Activated CD4-positive, CD25-positive, alpha-beta regulatory T cell treated with anti-CD3 and anti-CD28 coated beads, Interleukin-2, amount 50 U/mL, for 72 hours (primary cell): ENCODE results near the gene MYL12B.
"Not testable (repeated sequence)": the region's sequence is repeated elsewhere in the genome, so short reads cannot be mapped to it uniquely, and the experiment has no call there.

Experiments
- DNase-seq: peaks from one replicate; pipeline ENCODE4 v3.0.0; 2021

MYL12B gene

DNA sequence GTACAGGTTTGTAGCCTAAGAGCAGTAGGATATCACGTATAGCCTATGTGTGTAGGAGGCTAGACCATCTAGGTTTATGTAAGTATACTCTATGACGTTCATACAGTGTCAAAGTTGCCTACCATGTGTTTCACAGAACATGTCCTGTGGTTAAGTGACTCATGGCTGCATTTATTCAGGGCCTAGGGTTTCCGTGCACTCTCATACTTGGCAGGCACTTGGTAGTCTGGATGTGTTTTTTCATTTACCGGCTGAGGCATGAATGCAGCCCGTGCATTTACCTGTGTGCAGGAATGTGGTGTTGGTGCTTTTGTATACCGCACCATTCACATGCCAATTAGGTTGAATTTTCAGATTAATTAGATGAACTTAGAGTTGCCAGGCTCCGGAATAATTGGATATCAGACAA, 43.4 kb downstream of the MYL12B start:
- no peak for DNase-seq

DNA sequence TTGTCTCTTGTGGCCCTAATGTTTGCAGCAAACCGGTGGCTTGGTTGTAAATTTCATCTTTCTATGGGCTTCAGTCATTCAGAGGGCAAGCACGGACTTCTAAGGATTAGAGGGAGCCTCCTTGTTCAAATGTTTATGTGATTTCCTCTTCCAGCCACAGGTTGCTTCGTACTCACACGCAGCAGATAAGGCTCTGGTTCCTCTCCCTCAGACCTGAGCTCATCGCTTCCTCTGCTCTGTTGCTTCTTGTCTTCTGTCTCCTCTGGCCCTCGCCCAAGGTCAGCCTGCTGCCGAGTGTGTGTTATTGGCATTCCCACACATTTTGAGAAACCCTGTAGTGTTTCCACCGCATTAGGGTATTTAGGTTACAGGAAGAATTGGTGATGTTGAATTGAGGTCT, 44.0 kb downstream of the MYL12B start:
- no peak for DNase-seq

DNA sequence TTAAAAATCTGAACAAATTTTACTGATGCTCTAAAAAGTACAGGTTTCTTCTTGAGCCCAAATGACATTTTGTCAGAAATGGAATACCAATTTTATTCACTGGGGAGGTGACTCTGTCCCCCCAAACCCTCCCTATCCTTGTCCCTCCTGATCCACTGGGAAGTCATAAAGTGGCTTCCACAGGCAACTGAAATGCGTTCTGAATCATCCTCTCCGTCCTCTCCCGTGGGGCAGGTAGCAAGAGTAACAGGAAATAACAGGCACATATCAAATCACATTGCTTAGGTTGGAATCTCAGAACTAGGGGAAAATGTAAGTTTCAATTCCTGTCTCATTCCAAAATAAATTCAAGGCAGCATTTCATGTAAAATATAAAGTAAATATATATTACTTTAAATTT, 44.5 kb downstream of the MYL12B start:
- DNase-seq = no peak

DNA sequence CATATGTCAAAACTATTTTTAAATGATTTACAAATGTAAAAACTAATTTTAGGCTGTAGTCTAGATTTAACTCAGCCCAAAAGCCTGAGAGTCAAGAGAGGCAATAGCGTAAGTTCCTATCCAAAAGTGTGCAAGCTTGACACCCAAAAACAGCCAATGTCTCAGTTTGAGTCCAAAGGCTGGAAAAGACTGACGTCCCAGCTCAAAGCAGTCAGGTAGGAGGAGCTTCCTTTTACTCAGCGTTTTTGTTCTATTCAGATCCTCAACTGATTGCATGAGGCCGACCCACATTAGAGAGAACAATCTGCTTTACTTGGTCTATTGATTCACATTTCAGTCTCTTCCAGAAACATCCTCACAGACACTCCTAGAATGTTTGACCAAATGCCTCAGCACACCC, 51.8 kb downstream of the MYL12B start:
- no peak for DNase-seq

DNA sequence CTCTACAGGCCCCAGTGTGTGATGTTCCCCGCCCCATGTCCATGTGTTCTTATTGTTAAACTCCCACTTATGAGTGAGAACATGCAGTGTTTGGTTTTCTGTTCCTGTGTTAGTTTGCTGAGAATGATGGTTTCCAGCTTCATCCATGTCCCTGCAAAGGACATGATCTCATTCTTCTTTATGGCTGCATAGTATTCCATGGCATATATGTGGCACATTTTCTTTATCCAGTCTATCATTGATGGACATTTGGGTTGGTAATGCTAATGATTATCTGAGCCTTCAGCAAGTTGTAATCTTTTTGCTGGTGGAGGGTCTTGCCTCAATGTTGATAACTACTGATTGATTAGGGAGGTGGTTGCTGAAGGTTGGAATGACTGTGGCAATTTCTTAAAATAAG, 53.4 kb downstream of the MYL12B start:
- DNase-seq = not testable (repeated sequence)

DNA sequence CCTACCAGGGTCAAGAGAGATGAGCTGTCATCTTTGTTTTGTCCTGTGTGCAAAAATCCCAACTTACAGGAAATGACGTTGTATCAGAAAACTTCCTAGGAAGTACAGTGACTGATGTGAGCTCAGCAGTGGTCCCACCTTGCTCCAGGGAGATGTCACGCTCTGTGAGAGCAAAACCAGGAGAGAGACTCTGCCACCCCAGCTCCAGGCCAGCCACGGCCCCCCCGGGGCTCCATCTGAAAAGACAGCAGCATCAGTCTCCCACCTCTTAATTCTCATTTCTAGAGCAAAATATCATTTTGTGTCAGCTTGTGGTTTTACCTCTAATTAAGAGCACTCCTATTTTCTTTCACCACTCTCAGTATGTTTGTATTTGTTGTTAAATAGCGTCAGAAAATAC, 57.5 kb downstream of the MYL12B start:
- DNase-seq = no peak

DNA sequence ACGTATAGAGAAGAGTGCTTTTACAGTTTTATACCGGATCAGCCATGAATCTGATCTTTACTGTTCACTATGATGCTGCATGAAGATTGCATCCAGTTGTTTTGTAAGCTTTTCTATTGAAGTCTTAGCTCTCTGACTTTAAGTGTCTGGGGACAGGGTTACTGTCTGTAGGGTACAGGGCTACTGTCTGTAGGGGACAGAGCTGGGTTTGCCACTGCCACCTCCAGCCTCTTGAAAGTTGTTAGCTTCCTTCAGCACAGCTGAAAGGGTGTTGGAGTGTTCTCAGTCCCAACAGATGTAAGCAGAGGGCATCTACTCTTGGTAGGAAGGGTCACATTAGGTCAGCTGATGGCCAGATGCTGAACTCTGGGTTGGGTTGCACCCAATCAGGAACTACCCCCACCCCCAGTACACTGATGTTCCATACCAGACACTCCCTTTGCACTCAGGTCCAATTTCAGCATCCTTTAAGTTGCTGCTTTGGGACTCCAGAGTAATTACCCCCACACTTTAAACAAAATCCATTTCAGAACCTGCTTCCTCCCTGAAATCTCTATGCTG, 58.0 kb downstream of the MYL12B start:
- no peak for DNase-seq

DNA sequence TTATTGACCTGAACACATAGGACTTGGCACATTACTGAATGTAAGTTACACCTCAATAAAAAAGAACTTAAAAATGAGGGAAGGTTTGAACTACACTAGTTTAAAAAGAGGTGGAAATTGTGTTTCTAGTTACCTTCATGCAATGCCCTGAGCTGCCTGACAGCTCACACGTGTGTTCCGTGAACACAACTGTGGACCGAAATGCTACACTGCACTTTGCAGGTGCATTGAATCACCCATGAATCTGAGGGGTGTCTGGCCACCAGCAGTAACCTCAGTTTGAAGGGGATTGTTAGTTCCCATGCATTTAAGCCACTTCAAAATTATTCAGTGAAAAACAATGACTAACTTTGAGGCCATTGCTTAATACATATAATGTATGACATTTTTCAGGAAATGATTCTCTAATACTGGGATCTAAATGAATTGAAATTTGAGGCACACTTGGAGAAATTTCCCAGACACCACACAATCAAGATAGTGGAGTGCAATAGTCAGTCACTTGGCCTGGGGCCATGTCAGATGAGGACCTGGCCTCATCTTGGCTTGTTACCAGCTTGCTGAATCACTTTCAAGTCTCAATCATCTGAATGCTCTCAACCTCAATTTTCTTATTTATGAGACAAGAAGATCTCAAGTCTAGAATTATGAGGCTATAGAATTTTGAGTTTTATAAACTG, 59.3 kb downstream of the MYL12B start:
- no peak for DNase-seq

DNA sequence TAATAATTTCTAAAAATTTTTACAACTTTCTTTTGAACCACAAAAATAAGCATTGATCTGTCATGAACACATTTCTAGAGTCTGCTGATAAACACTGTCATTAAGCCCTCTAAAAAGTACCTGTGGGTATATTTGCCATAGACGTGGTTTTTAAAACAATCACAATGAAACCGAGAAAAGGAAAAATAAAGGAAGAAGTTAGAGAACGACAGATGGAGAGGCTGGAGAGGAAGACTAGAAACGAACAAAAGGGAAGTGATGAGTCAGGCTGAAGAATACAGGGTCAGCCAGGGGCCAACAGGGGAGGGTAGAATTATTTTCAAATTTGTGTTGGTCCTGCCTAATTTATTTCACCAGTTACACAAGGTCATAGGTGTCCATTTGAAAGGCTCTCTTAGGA, 62.0 kb downstream of the MYL12B start:
- no peak for DNase-seq
